Measurements from ENCODE around the gene UBTD2.
"Not testable (repeated sequence)": the region's sequence is repeated elsewhere in the genome, so short reads cannot be mapped to it uniquely, and the experiment has no call there.

DNA sequence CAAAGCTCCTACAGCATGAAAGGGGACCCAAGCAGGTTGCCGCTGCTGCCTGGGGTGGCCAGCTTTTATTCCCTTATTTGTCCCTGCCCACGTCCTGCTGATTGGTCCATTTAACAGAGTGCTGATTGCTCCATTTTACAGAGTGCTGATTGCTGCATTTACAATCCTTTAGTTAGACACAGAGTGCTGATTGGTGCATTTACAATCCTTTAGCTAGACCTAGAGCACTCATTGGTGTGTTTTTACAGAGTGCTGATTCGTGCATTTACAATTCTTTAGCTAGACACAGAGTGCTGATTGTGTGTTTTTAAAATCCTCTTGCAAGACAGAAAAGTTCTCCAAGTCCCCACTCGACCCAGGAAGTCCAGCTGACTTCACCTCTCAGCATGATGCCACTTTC lies 85.8 kb downstream of the UBTD2 start:
- TF ChIP-seq ZNF565 (CRISPR knock-in tag; conservative IDR thresholded peaks at IDR 0.05; ENCODE audit: low read depth); RARB (CRISPR knock-in tag; IDR thresholded peaks at IDR 0.05); TCF4 (CRISPR knock-in tag; IDR thresholded peaks at IDR 0.05; ENCODE audit: borderline replicate concordance); ARNTL (CRISPR knock-in tag; IDR thresholded peaks at IDR 0.05; ENCODE audit: borderline replicate concordance, low read depth); ZFP3 (CRISPR knock-in tag; IDR thresholded peaks at IDR 0.05); GLIS3 (CRISPR knock-in tag; IDR thresholded peaks at IDR 0.05); ZNF70 (CRISPR knock-in tag; IDR thresholded peaks at IDR 0.05); CSDC2 (CRISPR knock-in tag; IDR thresholded peaks at IDR 0.05); ZNF8 (CRISPR knock-in tag; IDR thresholded peaks at IDR 0.05); ZC3H10 (CRISPR knock-in tag; IDR thresholded peaks at IDR 0.05); TOX (CRISPR knock-in tag; IDR thresholded peaks at IDR 0.05; ENCODE audit: borderline replicate concordance): not testable (repeated sequence)
- TF ChIP-seq, protein P1, sequence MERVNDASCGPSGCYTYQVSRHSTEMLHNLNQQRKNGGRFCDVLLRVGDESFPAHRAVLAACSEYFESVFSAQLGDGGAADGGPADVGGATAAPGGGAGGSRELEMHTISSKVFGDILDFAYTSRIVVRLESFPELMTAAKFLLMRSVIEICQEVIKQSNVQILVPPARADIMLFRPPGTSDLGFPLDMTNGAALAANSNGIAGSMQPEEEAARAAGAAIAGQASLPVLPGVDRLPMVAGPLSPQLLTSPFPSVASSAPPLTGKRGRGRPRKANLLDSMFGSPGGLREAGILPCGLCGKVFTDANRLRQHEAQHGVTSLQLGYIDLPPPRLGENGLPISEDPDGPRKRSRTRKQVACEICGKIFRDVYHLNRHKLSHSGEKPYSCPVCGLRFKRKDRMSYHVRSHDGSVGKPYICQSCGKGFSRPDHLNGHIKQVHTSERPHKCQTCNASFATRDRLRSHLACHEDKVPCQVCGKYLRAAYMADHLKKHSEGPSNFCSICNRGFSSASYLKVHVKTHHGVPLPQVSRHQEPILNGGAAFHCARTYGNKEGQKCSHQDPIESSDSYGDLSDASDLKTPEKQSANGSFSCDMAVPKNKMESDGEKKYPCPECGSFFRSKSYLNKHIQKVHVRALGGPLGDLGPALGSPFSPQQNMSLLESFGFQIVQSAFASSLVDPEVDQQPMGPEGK (CRISPR knock-in tag; IDR thresholded peaks at IDR 0.05; ENCODE audit: borderline replicate concordance), result not testable (repeated sequence)
- TF ChIP-seq, protein P2, sequence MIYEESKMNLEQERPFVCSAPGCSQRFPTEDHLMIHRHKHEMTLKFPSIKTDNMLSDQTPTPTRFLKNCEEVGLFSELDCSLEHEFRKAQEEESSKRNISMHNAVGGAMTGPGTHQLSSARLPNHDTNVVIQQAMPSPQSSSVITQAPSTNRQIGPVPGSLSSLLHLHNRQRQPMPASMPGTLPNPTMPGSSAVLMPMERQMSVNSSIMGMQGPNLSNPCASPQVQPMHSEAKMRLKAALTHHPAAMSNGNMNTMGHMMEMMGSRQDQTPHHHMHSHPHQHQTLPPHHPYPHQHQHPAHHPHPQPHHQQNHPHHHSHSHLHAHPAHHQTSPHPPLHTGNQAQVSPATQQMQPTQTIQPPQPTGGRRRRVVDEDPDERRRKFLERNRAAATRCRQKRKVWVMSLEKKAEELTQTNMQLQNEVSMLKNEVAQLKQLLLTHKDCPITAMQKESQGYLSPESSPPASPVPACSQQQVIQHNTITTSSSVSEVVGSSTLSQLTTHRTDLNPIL (CRISPR knock-in tag; IDR thresholded peaks at IDR 0.05; ENCODE audit: low read depth), result not testable (repeated sequence)
